Stimulated activated naive B cell treated with anti-CD40 and anti-IgM and Interleukin-4, amounts not matched to agents 10 μg/mL and 1 μg/mL and 100 μg/mL, for 72 hours (primary cell): ENCODE data around the gene SCML1.

Experiments used
- ATAC-seq, 2 donors: fragments of 150-1000 bp; cut with Tn5 transposase; replicated peaks; 2 replicates each; pipeline ENCODE4 v1.10.0; 2021; ENCODE audit warnings: moderate library complexity in 1 of 2
- DNase-seq: peaks from one replicate; pipeline ENCODE4 v3.0.0; 2021
- H3K27ac Mint-ChIP-seq: one replicate; pipeline ENCODE4 v1.8.0; 2022; ENCODE audit warnings: mild to moderate bottlenecking, mixed read lengths
- H3K27me3 Mint-ChIP-seq, 2 donors: one replicate each; pipeline ENCODE4 v1.8.0; 2022; ENCODE audit warnings: mixed read lengths in 2 of 2
- H3K36me3 Mint-ChIP-seq, 2 donors: one replicate each; pipeline ENCODE4 v1.8.0; 2022; ENCODE audit warnings: mixed read lengths in 2 of 2, mild to moderate bottlenecking in 1 of 2
- H3K4me1 Mint-ChIP-seq, 2 donors: one replicate each; pipeline ENCODE4 v1.8.0; 2022; ENCODE audit warnings: mixed read lengths in 2 of 2, mild to moderate bottlenecking in 1 of 2
- H3K4me3 Mint-ChIP-seq, 2 donors: one replicate each; pipeline ENCODE4 v1.8.0; 2022; ENCODE audit warnings: mild to moderate bottlenecking in 2 of 2, mixed read lengths in 2 of 2, moderate library complexity in 1 of 2
- H3K9me3 Mint-ChIP-seq, 2 donors: one replicate each; pipeline ENCODE4 v1.8.0; 2022; ENCODE audit warnings: mixed read lengths in 2 of 2, mild to moderate bottlenecking in 1 of 2

SCML1 gene

GRCh38 chrX:17736856-17737709, at the start of gene SCML1:
Gene SCML1, plus strand, starts transcription at chrX:17737493. Its CDS starts 6,694 bp downstream, at chrX:17744187.
- Mint-ChIP-seq H3K4me3 (peak within 1 kb of the TSS; percentile 86 to 95), H3K9me3 (no peaks in the 10 kb centered on the region), H3K27me3 (peaks cover 7 to 12% of the 10 kb centered on the region in 2 donors), H3K36me3 (no peaks in the 10 kb centered on the region), H3K4me1 (peaks cover 2 to 9% of the 10 kb centered on the region in 2 donors), H3K27ac (peak within 1 kb of the TSS; percentile 84)
- DNase-seq, result peak; percentile 84
- peak; percentile 82 to 84 for ATAC-seq

GRCh38 chrX:17687648-17688047, 49.6 kb upstream of the SCML1 start:
- H3K27ac Mint-ChIP-seq, result no peak overlapping the region
- no peaks in the 10 kb centered on the region for H3K4me1 Mint-ChIP-seq
- DNase-seq (no peak), ATAC-seq (no peak)
- peaks cover 7 to 19% of the 10 kb centered on the region in 2 donors for H3K27me3 Mint-ChIP-seq
- H3K9me3 Mint-ChIP-seq, result no peaks in the 10 kb centered on the region
- no peak overlapping the region for H3K4me3 Mint-ChIP-seq
- no peaks in the 10 kb centered on the region for H3K36me3 Mint-ChIP-seq

- no peak overlapping the region for H3K27ac Mint-ChIP-seq
- H3K9me3 Mint-ChIP-seq, result no peaks in the 10 kb centered on the region
Observed at GRCh38 chrX:17689971-17690409, 47.3 kb upstream of the SCML1 start.

GRCh38 chrX:17692709-17693346, 44.5 kb upstream of the SCML1 start:
- Mint-ChIP-seq H3K27ac (no peak overlapping the region), H3K36me3 (no peaks in the 10 kb centered on the region), H3K27me3 (peaks cover 7 to 18% of the 10 kb centered on the region in 2 donors), H3K4me1 (no peaks in the 10 kb centered on the region), H3K4me3 (no peak overlapping the region), H3K9me3 (no peaks in the 10 kb centered on the region)
- ATAC-seq (no peak), DNase-seq (no peak)

More at GRCh38 chrX:17689971-17690409, 47.3 kb upstream of the SCML1 start:
- Mint-ChIP-seq H3K4me1 (no peaks in the 10 kb centered on the region), H3K36me3 (no peaks in the 10 kb centered on the region), H3K4me3 (no peak overlapping the region), H3K27me3 (peaks cover 7 to 15% of the 10 kb centered on the region in 2 donors)
- DNase-seq, result peak; percentile 2
- ATAC-seq, result peak; percentile 72 to 80

- DNase-seq (no peak), ATAC-seq (no peak)
- no peaks in the 10 kb centered on the region for H3K36me3 Mint-ChIP-seq
- H3K4me1 Mint-ChIP-seq, result no peaks in the 10 kb centered on the region
- H3K9me3 Mint-ChIP-seq, result no peaks in the 10 kb centered on the region
- H3K27ac Mint-ChIP-seq, result no peak overlapping the region
- H3K27me3 Mint-ChIP-seq, result peaks cover 5 to 13% of the 10 kb centered on the region in 2 donors
- no peak overlapping the region for H3K4me3 Mint-ChIP-seq
Observed at GRCh38 chrX:17697191-17697590, 40.1 kb upstream of the SCML1 start.

- Mint-ChIP-seq H3K36me3 (no peaks in the 10 kb centered on the region), H3K27me3 (peaks cover 5 to 13% of the 10 kb centered on the region in 2 donors), H3K9me3 (no peaks in the 10 kb centered on the region), H3K27ac (no peak overlapping the region), H3K4me1 (no peaks in the 10 kb centered on the region), H3K4me3 (no peak overlapping the region)
- DNase-seq, result no peak
- ATAC-seq, result no peak
Observed at GRCh38 chrX:17700976-17701375, 36.3 kb upstream of the SCML1 start.

- Mint-ChIP-seq H3K27ac (no peak overlapping the region), H3K36me3 (no peaks in the 10 kb centered on the region), H3K4me1 (no peaks in the 10 kb centered on the region), H3K9me3 (no peaks in the 10 kb centered on the region), H3K27me3 (peaks cover 6 to 9% of the 10 kb centered on the region in 2 donors), H3K4me3 (no peak overlapping the region)
- no peak for DNase-seq
- no peak for ATAC-seq
Observed at GRCh38 chrX:17703201-17703600, 34.1 kb upstream of the SCML1 start.

GRCh38 chrX:17705211-17705610, 32.1 kb upstream of the SCML1 start:
- H3K9me3 Mint-ChIP-seq, result no peaks in the 10 kb centered on the region
- ATAC-seq (no peak), DNase-seq (no peak)
- no peaks in the 10 kb centered on the region for H3K36me3 Mint-ChIP-seq
- no peak overlapping the region for H3K4me3 Mint-ChIP-seq
- H3K27me3 Mint-ChIP-seq, result peaks cover 17 to 19% of the 10 kb centered on the region in 2 donors
- H3K27ac Mint-ChIP-seq, result no peak overlapping the region
- H3K4me1 Mint-ChIP-seq, result no peaks in the 10 kb centered on the region

GRCh38 chrX:17706676-17707075, 30.6 kb upstream of the SCML1 start:
- Mint-ChIP-seq H3K9me3 (no peaks in the 10 kb centered on the region), H3K4me1 (no peaks in the 10 kb centered on the region), H3K36me3 (no peaks in the 10 kb centered on the region), H3K4me3 (no peak overlapping the region), H3K27ac (no peak overlapping the region), H3K27me3 (peaks cover 15 to 18% of the 10 kb centered on the region in 2 donors)
- ATAC-seq, result no peak
- no peak for DNase-seq

GRCh38 chrX:17707731-17708130, 29.6 kb upstream of the SCML1 start:
- Mint-ChIP-seq H3K4me3 (no peak overlapping the region), H3K27me3 (peaks cover 12 to 16% of the 10 kb centered on the region in 2 donors), H3K27ac (no peak overlapping the region), H3K36me3 (no peaks in the 10 kb centered on the region), H3K9me3 (no peaks in the 10 kb centered on the region), H3K4me1 (no peaks in the 10 kb centered on the region)
- no peak for DNase-seq
- ATAC-seq, result no peak

- ATAC-seq (no peak), DNase-seq (no peak)
- Mint-ChIP-seq H3K36me3 (no peaks in the 10 kb centered on the region), H3K27me3 (peaks cover 12 to 16% of the 10 kb centered on the region in 2 donors), H3K27ac (no peak overlapping the region), H3K4me3 (no peak overlapping the region), H3K4me1 (no peaks in the 10 kb centered on the region), H3K9me3 (no peaks in the 10 kb centered on the region)
Observed at GRCh38 chrX:17710871-17711301, 26.4 kb upstream of the SCML1 start.

GRCh38 chrX:17713288-17713687, 24.0 kb upstream of the SCML1 start:
- Mint-ChIP-seq H3K4me1 (no peaks in the 10 kb centered on the region), H3K36me3 (no peaks in the 10 kb centered on the region), H3K27me3 (peaks cover 12 to 13% of the 10 kb centered on the region in 2 donors), H3K9me3 (peaks cover 0 to 2% of the 10 kb centered on the region in 2 donors), H3K4me3 (no peak overlapping the region), H3K27ac (no peak overlapping the region)
- DNase-seq (no peak), ATAC-seq (no peak)

GRCh38 chrX:17718649-17719165, 18.6 kb upstream of the SCML1 start:
- DNase-seq (no peak), ATAC-seq (no peak)
- peaks cover 0 to 10% of the 10 kb centered on the region in 2 donors for H3K9me3 Mint-ChIP-seq
- H3K4me1 Mint-ChIP-seq, result no peaks in the 10 kb centered on the region
- no peak overlapping the region for H3K4me3 Mint-ChIP-seq
- no peak overlapping the region for H3K27ac Mint-ChIP-seq
- H3K36me3 Mint-ChIP-seq, result no peaks in the 10 kb centered on the region
- peaks cover 16 to 26% of the 10 kb centered on the region in 2 donors for H3K27me3 Mint-ChIP-seq

- ATAC-seq (no peak), DNase-seq (no peak)
- H3K4me3 Mint-ChIP-seq, result no peak overlapping the region
- H3K27ac Mint-ChIP-seq, result no peak overlapping the region
- no peaks in the 10 kb centered on the region for H3K4me1 Mint-ChIP-seq
- peaks cover 16 to 26% of the 10 kb centered on the region in 2 donors for H3K27me3 Mint-ChIP-seq
- H3K9me3 Mint-ChIP-seq, result peaks cover 0 to 10% of the 10 kb centered on the region in 2 donors
- H3K36me3 Mint-ChIP-seq, result no peaks in the 10 kb centered on the region
Observed at GRCh38 chrX:17719711-17720110, 17.6 kb upstream of the SCML1 start.
